Measurements from ENCODE around the gene LAYN. TPM values are rescaled to one million over a fixed set of nuclear protein-coding genes. Genes with fewer than 3 reads are reported as not detected.

LAYN gene
- total and polyA plus RNA-seq, 2 of the 4 experiments (the other 2 are of a cell fraction) = 92.5 to 118 TPM

DNA sequence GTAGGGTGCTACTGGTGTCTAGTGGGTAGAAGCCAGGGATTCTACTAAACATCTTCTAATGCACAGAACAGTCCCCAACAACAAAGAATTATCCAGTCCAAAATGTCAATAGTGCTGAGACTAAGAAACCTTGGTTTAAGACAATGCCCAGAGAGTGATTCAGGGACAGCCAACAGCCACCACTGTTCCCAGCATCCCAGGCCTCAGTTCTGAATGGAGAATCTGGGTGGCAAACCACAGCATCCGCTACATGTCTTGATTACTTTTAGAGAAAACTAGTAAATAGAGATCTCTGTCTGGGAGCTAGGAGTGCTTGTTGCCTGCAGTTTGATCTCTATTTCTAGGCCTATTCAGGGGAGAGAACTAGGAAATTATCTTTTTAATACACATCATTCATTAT, 40.8 kb downstream of the LAYN start:
- Histone ChIP-seq H3K9ac (ENCODE audit: low read depth, low read length) (no peak overlapping the region), H2AK5ac (ENCODE audit: low read depth, low read length) (0 out of 2 replicates have a peak overlapping the region, but pooled peaks have one; percentile 13), H4K5ac (ENCODE audit: low read depth, low read length) (no peak overlapping the region), H3K79me1 (ENCODE audit: low read depth in 1 of 2, low read length in 2 of 2) (no peaks in the 10 kb centered on the region), H2BK120ac (ENCODE audit: low read depth, low read length) (no peak overlapping the region), H3K4me3 (ENCODE audit: insufficient read depth, low read depth, low read length) (no peak overlapping the region), H3K36me3 (ENCODE audit: control insufficient read depth, insufficient read depth, low read length) (no peaks in the 10 kb centered on the region), H4K8ac (ENCODE audit: low read depth in 2 of 2, low read length in 2 of 2) (no peak overlapping the region), H3K56ac (ENCODE audit: extremely low read depth, insufficient read depth, low read length) (no peak overlapping the region), H3K9me1 (ENCODE audit: insufficient read depth, low read length) (0 out of 2 replicates have a peak, but pooled peaks cover 9% of the 10 kb centered on the region), H4K20me1 (ENCODE audit: insufficient read depth, low read length) (no peaks in the 10 kb centered on the region), H2AK9ac (replicated peaks; ENCODE audit: low read depth, low read length, poor library complexity) (no peak overlapping the region), H3K9me3 (ENCODE audit: control insufficient read depth, insufficient read depth, low read length) (no peaks in the 10 kb centered on the region), H3K14ac (replicated peaks; ENCODE audit: low read depth, low read length) (no peak overlapping the region), H3K4ac (ENCODE audit: low read depth, low read length) (0 out of 2 replicates have a peak overlapping the region, but pooled peaks have one; percentile 21), H3K23ac (ENCODE audit: low read depth, low read length) (no peak overlapping the region), H3K18ac (ENCODE audit: low read depth, low read length) (no peak overlapping the region), H2BK20ac (ENCODE audit: low read depth, low read length) (no peak overlapping the region), H3K4me1 (ENCODE audit: control insufficient read depth, insufficient read depth, low read length) (peaks cover 6% of the 10 kb centered on the region), H3K4me2 (ENCODE audit: low read depth, low read length) (no peak overlapping the region), H3K27me3 (ENCODE audit: control insufficient read depth, insufficient read depth, low read length) (no peaks in the 10 kb centered on the region), H2BK5ac (ENCODE audit: low read depth, low read length, poor library complexity, severe bottlenecking) (no peak overlapping the region), H3K27ac (ENCODE audit: insufficient read depth, low read length) (no peak overlapping the region), H2BK15ac (ENCODE audit: low read depth, low read length) (no peak overlapping the region), H4K91ac (ENCODE audit: insufficient read depth, low read depth, low read length) (no peak overlapping the region), H2AFZ (replicated peaks; ENCODE audit: low read length, poor library complexity) (no peak overlapping the region)
- ATAC-seq (ENCODE audit: low read depth) (no peak), DNase-seq (no peak)
- dilution Hi-C loops (cut with HindIII; ENCODE audit: low sequenced_read_pairs, unreplicated experiment) (no loop called here), intact Hi-C loops (cut with micrococcal nuclease) (no loop called here), in situ Hi-C loops (cut with MboI; ENCODE audit: low sequenced_read_pairs) (loop anchor here (25.0 kb wide), 1 partner anchor 406 kb away; no protein-coding TSS in a partner anchor)
- TF ChIP-seq RFX5 (IDR thresholded peaks at IDR 0.05; ENCODE audit: low read depth, low read length) (no peak), MAFK (IDR thresholded peaks at IDR 0.05; ENCODE audit: low read depth, low read length) (no peak), CHD1 (IDR thresholded peaks at IDR 0.05; ENCODE audit: low read depth, low read length) (no peak), POLR2A (IDR thresholded peaks at IDR 0.05; ENCODE audit: low read depth, low read length) (no peak), MAZ (IDR thresholded peaks at IDR 0.05; ENCODE audit: borderline replicate concordance, low read depth, low read length) (no peak), RAD21 (IDR thresholded peaks at IDR 0.05; ENCODE audit: low read length) (no peak), SMC3 (IDR thresholded peaks at IDR 0.05; ENCODE audit: low read depth, low read length) (no peak), RCOR1 (IDR thresholded peaks at IDR 0.05; ENCODE audit: insufficient replicate concordance, low read length) (no peak), BHLHE40 (IDR thresholded peaks at IDR 0.05; ENCODE audit: low read depth, low read length) (no peak), FOS (IDR thresholded peaks at IDR 0.05; ENCODE audit: low read depth, low read length) (no peak), NFE2L2 (IDR thresholded peaks at IDR 0.05; ENCODE audit: low read depth, low read length) (no peak), CEBPB (IDR thresholded peaks at IDR 0.05; ENCODE audit: low read depth, low read length) (no peak), MXI1 (IDR thresholded peaks at IDR 0.05; ENCODE audit: borderline replicate concordance, low read depth, low read length) (no peak)
- TF ChIP-seq, protein P1, sequence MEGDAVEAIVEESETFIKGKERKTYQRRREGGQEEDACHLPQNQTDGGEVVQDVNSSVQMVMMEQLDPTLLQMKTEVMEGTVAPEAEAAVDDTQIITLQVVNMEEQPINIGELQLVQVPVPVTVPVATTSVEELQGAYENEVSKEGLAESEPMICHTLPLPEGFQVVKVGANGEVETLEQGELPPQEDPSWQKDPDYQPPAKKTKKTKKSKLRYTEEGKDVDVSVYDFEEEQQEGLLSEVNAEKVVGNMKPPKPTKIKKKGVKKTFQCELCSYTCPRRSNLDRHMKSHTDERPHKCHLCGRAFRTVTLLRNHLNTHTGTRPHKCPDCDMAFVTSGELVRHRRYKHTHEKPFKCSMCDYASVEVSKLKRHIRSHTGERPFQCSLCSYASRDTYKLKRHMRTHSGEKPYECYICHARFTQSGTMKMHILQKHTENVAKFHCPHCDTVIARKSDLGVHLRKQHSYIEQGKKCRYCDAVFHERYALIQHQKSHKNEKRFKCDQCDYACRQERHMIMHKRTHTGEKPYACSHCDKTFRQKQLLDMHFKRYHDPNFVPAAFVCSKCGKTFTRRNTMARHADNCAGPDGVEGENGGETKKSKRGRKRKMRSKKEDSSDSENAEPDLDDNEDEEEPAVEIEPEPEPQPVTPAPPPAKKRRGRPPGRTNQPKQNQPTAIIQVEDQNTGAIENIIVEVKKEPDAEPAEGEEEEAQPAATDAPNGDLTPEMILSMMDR (conservative IDR thresholded peaks at IDR 0.05; ENCODE audit: low read depth, low read length) = no peak
- TF ChIP-seq, protein P2, sequence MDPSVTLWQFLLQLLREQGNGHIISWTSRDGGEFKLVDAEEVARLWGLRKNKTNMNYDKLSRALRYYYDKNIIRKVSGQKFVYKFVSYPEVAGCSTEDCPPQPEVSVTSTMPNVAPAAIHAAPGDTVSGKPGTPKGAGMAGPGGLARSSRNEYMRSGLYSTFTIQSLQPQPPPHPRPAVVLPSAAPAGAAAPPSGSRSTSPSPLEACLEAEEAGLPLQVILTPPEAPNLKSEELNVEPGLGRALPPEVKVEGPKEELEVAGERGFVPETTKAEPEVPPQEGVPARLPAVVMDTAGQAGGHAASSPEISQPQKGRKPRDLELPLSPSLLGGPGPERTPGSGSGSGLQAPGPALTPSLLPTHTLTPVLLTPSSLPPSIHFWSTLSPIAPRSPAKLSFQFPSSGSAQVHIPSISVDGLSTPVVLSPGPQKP (IDR thresholded peaks at IDR 0.05; ENCODE audit: borderline replicate concordance, low read depth, low read length) = no peak
- TF ChIP-seq, protein P3, sequence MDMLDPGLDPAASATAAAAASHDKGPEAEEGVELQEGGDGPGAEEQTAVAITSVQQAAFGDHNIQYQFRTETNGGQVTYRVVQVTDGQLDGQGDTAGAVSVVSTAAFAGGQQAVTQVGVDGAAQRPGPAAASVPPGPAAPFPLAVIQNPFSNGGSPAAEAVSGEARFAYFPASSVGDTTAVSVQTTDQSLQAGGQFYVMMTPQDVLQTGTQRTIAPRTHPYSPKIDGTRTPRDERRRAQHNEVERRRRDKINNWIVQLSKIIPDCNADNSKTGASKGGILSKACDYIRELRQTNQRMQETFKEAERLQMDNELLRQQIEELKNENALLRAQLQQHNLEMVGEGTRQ (IDR thresholded peaks at IDR 0.05; ENCODE audit: low read depth, low read length) = no peak
- BruUV-seq (replicated peaks) = no TSS peak
- WGBS, 2 experiments (ENCODE audit: extremely low coverage in 2 of 2, insufficient read length in 1 of 2) = no CpG with 5 or more reads among the region's 1 CpG
- POLR2A ChIA-PET (ENCODE audit: unreplicated experiment) = no interaction called here
- CTCF ChIA-PET = no interaction called here

Measured in IMR-90 (cell line).